NT2/D1 (cell line): ENCODE results near the gene PHETA1.
"Not testable (repeated sequence)": the region's sequence is repeated elsewhere in the genome, so short reads cannot be mapped to it uniquely, and the experiment has no call there.

Source experiments
- YY1 ChIP-seq: IDR thresholded peaks from 2 replicates; pipeline ENCODE4 v1.6.1; 2011; ENCODE audit not compliant: insufficient read length, insufficient read depth
- ZNF274 ChIP-seq: IDR thresholded peaks from 2 replicates; pipeline ENCODE4 v1.6.1; 2011; ENCODE audit warnings: mild to moderate bottlenecking, low read depth, low read length

GRCh38 chr12:111336411-111336810, 32.5 kb downstream of the PHETA1 start:
- not testable (repeated sequence) for TF ChIP-seq YY1, ZNF274
